C4-2B (cell line): ENCODE data around the gene ARL11.
A peak's percentile ranks its signal among the peaks of the same experiment; 100 is the strongest.

Experiments used
- H3K27ac ChIP-seq: fragments of 450-650 bp; 2 replicates; pipeline ENCODE4 v1.5.1; 2017
- ZFX ChIP-seq: fragments of 450-650 bp; IDR thresholded peaks from 2 replicates; pipeline ENCODE4 v1.6.1; 2017
- TF ChIP-seq, protein P1 (sequence below): fragments of 450-650 bp; conservative IDR thresholded peaks from 2 replicates; pipeline ENCODE4 v1.5.1; 2017; ENCODE audit warnings: mild to moderate bottlenecking

ARL11 gene

DNA sequence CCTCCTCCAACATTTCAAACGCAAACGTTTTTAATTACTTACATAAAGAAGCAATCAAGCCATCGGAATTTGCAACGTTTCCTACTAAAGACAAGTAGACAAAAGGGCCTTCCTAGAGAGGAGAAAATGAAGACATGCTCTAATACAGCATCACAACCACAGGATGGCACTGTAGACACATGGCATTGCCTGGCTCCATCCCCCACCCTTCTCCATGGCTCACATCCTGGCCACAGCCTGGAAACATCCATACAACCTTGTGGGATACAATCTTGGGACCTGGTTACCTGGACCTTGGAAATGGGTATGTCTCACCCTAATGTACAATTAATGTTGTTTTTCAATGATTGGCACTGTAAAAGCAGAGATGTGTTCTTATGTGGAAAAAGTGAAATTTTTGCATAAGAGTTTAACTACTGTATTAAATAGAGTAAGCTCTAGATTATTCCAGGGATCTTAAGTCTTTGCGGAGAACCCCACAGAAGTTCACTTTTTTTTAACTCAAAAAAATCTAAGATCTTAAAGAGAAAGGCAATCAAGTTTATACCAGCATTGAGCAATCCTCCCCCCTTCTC, 41.5 kb downstream of the ARL11 start:
- no peak for TF ChIP-seq ZFX
- TF ChIP-seq, protein P1, sequence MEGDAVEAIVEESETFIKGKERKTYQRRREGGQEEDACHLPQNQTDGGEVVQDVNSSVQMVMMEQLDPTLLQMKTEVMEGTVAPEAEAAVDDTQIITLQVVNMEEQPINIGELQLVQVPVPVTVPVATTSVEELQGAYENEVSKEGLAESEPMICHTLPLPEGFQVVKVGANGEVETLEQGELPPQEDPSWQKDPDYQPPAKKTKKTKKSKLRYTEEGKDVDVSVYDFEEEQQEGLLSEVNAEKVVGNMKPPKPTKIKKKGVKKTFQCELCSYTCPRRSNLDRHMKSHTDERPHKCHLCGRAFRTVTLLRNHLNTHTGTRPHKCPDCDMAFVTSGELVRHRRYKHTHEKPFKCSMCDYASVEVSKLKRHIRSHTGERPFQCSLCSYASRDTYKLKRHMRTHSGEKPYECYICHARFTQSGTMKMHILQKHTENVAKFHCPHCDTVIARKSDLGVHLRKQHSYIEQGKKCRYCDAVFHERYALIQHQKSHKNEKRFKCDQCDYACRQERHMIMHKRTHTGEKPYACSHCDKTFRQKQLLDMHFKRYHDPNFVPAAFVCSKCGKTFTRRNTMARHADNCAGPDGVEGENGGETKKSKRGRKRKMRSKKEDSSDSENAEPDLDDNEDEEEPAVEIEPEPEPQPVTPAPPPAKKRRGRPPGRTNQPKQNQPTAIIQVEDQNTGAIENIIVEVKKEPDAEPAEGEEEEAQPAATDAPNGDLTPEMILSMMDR, result peak; percentile 81

DNA sequence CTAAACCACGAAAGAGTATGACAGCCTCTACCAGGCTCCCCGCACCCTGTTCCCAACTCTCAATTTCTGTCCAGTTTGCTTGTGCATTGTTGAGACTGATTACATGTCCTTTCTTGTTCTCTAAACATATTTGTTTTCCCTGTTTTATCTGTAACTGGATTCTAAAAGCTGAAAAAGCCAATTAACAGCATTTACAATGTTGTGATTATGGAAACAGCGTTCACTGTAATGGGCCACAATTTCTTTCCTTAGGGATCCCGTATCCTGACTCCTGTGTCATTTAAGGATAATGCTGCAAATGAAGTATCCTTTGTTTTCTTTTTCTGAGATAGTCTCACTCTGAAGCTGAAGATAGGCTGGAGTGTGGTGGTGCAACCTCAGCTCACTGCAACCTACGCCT, 42.5 kb downstream of the ARL11 start:
- H3K27ac ChIP-seq, result no peak overlapping the region
- TF ChIP-seq ZFX, result no peak
- TF ChIP-seq, protein P1, result no peak

More for the DNA sequence above, 41.5 kb downstream of the ARL11 start:
- H3K27ac ChIP-seq, result no peak overlapping the region

DNA sequence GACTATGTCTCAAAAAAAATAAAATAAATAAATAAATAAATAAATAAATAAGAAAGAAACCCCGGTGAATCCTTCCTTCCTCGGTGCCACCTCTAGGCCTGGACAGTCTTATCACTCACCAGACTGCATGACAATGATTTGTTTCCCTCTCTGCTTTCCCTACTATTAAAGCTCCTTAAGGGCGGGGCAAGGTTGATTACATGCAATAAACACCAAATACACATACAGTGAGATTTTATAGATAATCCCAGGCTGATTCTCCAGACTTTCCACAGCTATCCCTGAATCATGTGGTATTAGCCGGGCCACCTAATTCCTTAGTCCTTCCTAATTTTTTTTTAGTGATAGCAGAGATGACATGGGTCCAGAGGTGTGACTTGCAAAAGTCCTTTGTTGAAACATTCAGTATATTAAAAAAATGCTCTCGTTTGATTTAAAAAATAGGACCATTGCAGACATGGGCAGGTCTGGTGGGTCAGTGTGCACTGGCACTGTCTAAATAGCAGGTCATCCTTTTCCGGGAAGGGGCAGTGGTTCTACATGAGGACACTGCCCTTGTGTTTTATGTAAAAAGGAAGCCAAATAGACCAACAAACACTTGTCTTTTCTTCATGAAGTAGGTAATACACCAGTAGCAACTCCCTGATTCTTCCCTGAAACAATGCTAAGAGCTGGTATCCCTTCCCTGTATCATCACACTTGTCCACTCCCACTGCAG, 48.4 kb downstream of the ARL11 start:
- no peak for TF ChIP-seq ZFX
- TF ChIP-seq, protein P1, result no peak
- no peak overlapping the region for H3K27ac ChIP-seq

DNA sequence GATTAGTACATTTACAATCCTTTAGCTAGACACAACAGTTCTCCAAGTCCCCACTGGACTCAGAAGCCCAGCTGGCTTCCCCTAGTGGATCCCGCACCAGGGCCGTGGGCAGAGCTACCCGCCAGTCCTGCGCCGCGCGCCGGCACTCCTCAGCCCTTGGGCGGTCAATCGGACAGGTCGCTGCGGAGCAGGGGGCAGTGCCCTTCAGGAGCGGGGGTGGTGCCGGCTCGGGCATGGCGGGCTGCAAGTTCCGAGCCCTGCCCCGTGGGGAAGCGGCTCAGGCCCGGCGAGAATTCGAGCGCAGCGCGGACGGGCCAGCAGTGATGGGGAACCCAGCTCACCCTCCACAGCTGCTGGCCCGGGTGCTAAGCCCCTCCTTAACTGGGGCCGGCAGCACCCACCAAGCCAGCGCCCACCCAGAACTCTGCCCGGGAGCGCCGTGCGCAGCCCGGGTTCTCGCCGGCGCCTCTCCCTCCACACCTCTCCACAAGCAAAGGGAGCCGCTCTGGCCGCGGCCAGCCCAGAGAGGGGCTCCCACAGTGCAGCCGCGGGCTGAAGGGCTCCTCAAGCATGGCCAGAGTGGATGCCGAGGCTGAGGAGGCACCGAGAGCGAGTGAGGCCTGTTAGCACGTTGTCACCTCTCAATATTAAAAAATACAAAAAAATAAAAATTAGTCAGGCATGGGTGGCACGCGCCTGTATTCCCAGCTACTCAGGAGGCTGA, 50.0 kb downstream of the ARL11 start:
- TF ChIP-seq, protein P1, result no peak
- no peak for TF ChIP-seq ZFX

DNA sequence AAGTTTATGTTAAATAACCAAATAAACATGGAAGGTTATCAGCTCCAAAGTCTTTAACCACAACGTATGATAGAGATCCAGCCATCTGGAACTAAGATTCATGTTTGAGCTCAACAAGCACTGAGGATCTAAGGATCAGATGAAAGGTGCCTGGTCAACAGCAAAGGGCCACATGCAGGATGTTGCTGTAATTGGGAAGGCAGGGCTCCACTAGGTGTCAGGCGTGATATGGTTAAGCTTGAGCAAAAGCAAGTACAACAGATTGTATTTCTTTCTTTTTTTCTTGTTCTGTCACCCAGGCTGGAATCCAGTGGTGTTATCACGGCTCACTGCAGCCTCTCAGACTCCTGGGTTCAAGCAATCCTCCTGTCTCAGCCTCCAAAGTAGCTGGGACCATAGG, 50.9 kb downstream of the ARL11 start:
- H3K27ac ChIP-seq, result no peak overlapping the region
- TF ChIP-seq, protein P1, result no peak
- no peak for TF ChIP-seq ZFX

More for the DNA sequence above, 50.0 kb downstream of the ARL11 start:
- H3K27ac ChIP-seq, result no peak overlapping the region

DNA sequence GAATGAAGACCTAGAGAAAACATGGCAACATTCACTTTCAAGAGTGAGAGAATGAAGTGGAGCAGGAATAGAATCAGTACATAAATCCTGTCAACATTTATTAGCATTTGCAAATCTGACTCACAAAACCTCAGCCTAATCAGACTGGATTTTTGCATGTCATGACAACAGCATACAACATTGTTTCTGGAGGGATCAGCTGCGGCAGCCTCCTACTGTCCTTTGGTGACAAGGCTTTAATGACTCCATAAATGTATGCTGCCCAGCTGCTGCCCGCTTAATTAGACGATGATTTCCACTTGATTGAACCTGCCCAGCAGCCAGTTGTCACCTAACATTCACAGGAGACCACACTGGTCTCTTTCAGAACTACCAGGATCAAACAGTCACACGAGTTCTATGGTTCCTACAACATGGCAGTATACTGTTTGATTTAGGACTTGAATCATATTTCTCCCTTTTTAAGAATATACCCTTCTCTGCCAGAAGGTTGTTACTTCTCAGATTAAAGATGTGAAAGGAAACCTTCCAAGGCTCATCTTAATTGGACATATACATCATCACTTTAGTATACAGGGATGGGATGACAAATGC, 53.6 kb downstream of the ARL11 start:
- no peak overlapping the region for H3K27ac ChIP-seq
- TF ChIP-seq, protein P1, result no peak
- no peak for TF ChIP-seq ZFX
